SJCRH30 (cell line): Measurements from ENCODE around the gene RAB8B. TPM values are rescaled to one million over a fixed set of nuclear protein-coding genes. Genes with fewer than 3 reads are reported as not detected.
"Not testable (repeated sequence)": the region's sequence is repeated elsewhere in the genome, so short reads cannot be mapped to it uniquely, and the experiment has no call there.

Source experiments
- DNase-seq, 2 experiments: peaks; one replicate each; pipeline ENCODE4 v3.0.0-alpha.2; 2015 to 2020
- H3K27ac ChIP-seq: fragments of 250-450 bp; sonication (Bioruptor Pico); 2 replicates; pipeline ENCODE4 v1.5.1; 2020; ENCODE audit warnings: mild to moderate bottlenecking, moderate library complexity
- H3K27me3 ChIP-seq: fragments of 250-450 bp; sonication (Bioruptor Pico); 2 replicates; pipeline ENCODE4 v1.5.1; 2020; ENCODE audit warnings: mild to moderate bottlenecking, moderate library complexity
- H3K36me3 ChIP-seq: fragments of 250-450 bp; sonication (Bioruptor Pico); 2 replicates; pipeline ENCODE4 v1.5.1; 2020; ENCODE audit warnings: mild to moderate bottlenecking, moderate library complexity
- H3K4me1 ChIP-seq: fragments of 250-450 bp; sonication (Bioruptor Pico); 2 replicates; pipeline ENCODE4 v1.5.1; 2020; ENCODE audit warnings: mild to moderate bottlenecking, moderate library complexity
- H3K4me3 ChIP-seq: fragments of 250-450 bp; sonication (Bioruptor Pico); 2 replicates; pipeline ENCODE4 v1.5.1; 2020; ENCODE audit warnings: mild to moderate bottlenecking, moderate library complexity
- H3K9me3 ChIP-seq: fragments of 250-450 bp; sonication (Bioruptor Pico); replicated peaks from 2 replicates; pipeline ENCODE4 v1.5.1; 2020; ENCODE audit warnings: mild to moderate bottlenecking, moderate library complexity
- total RNA-seq: library from RNA; depleted of rRNA; stranded (reverse); fragments of >200 nt; shearing (Covaris generic); gene quantifications from 2 replicates; pipeline ENCODE4 v1.2.3, GENCODE V29; 2014

The RAB8B gene
- total RNA-seq, 1 experiment from 2014 or later, result 50.4 TPM

- Histone ChIP-seq H3K4me3 (no peak overlapping the region), H3K36me3 (no peaks in the 10 kb centered on the region), H3K4me1 (peaks cover 8% of the 10 kb centered on the region; the same call in 1 of the 2 replicates), H3K27me3 (no peaks in the 10 kb centered on the region), H3K27ac (no peak overlapping the region), H3K9me3 (no peaks in the 10 kb centered on the region)
- no peak for DNase-seq
Measured at GRCh38 chr15:63191895-63192618, 2.7 kb downstream of the RAB8B start.

- Histone ChIP-seq H3K27me3 (no peaks in the 10 kb centered on the region), H3K9me3 (no peaks in the 10 kb centered on the region), H3K4me3 (no peak overlapping the region), H3K27ac (no peak overlapping the region), H3K36me3 (no peaks in the 10 kb centered on the region), H3K4me1 (peaks cover 8% of the 10 kb centered on the region; the same call in 1 of the 2 replicates)
- no peak for DNase-seq
Measured at GRCh38 chr15:63192619-63193206, 3.3 kb downstream of the RAB8B start.

GRCh38 chr15:63194302-63194701 is 4.9 kb downstream of the RAB8B start:
- no peaks in the 10 kb centered on the region for H3K9me3 ChIP-seq
- H3K27ac ChIP-seq, result no peak overlapping the region
- no peak for DNase-seq
- H3K4me1 ChIP-seq, result peaks cover 8% of the 10 kb centered on the region
- peaks cover 2% of the 10 kb centered on the region; the same call in 1 of the 2 replicates for H3K36me3 ChIP-seq
- no peaks in the 10 kb centered on the region for H3K27me3 ChIP-seq
- H3K4me3 ChIP-seq, result no peak overlapping the region

- no peaks in the 10 kb centered on the region for H3K27me3 ChIP-seq
- no peak overlapping the region for H3K4me3 ChIP-seq
- H3K4me1 ChIP-seq, result peaks cover 8% of the 10 kb centered on the region
- peaks cover 2% of the 10 kb centered on the region; the same call in 1 of the 2 replicates for H3K36me3 ChIP-seq
- no peaks in the 10 kb centered on the region for H3K9me3 ChIP-seq
- DNase-seq, result no peak
- H3K27ac ChIP-seq, result no peak overlapping the region
Measured at GRCh38 chr15:63194880-63195568, 5.6 kb downstream of the RAB8B start.

- Histone ChIP-seq H3K36me3 (peaks cover 2% of the 10 kb centered on the region), H3K4me3 (no peak overlapping the region)
- DNase-seq, result no peak
Measured at GRCh38 chr15:63195569-63196015, 6.2 kb downstream of the RAB8B start.

GRCh38 chr15:63196842-63197241 is 7.4 kb downstream of the RAB8B start:
- Histone ChIP-seq H3K4me3 (no peak overlapping the region), H3K27ac (no peak overlapping the region), H3K27me3 (no peaks in the 10 kb centered on the region), H3K36me3 (peaks cover 2% of the 10 kb centered on the region), H3K9me3 (no peaks in the 10 kb centered on the region), H3K4me1 (peaks cover 5% of the 10 kb centered on the region)
- no peak for DNase-seq

More at GRCh38 chr15:63195569-63196015, 6.2 kb downstream of the RAB8B start:
- H3K9me3 ChIP-seq, result no peaks in the 10 kb centered on the region
- no peak overlapping the region for H3K27ac ChIP-seq
- H3K27me3 ChIP-seq, result no peaks in the 10 kb centered on the region
- peaks cover 6% of the 10 kb centered on the region for H3K4me1 ChIP-seq

GRCh38 chr15:63197626-63198025 is 8.2 kb downstream of the RAB8B start:
- Histone ChIP-seq H3K4me1 (peaks cover 5% of the 10 kb centered on the region), H3K4me3 (no peak overlapping the region), H3K9me3 (no peaks in the 10 kb centered on the region), H3K27me3 (no peaks in the 10 kb centered on the region), H3K36me3 (peaks cover 2% of the 10 kb centered on the region), H3K27ac (no peak overlapping the region)
- no peak for DNase-seq

- Histone ChIP-seq H3K27ac (no peak overlapping the region), H3K27me3 (no peaks in the 10 kb centered on the region), H3K9me3 (no peaks in the 10 kb centered on the region), H3K4me3 (no peak overlapping the region), H3K4me1 (peaks cover 5% of the 10 kb centered on the region), H3K36me3 (peaks cover 2% of the 10 kb centered on the region)
- DNase-seq, result no peak
Measured at GRCh38 chr15:63198371-63199250, 9.2 kb downstream of the RAB8B start.

- peaks cover 2% of the 10 kb centered on the region for H3K36me3 ChIP-seq
- no peaks in the 10 kb centered on the region for H3K9me3 ChIP-seq
- no peaks in the 10 kb centered on the region for H3K27me3 ChIP-seq
- H3K27ac ChIP-seq, result no peak overlapping the region
- no peak for DNase-seq
- peaks cover 5% of the 10 kb centered on the region for H3K4me1 ChIP-seq
- no peak overlapping the region for H3K4me3 ChIP-seq
Measured at GRCh38 chr15:63200464-63201249, 11.3 kb downstream of the RAB8B start.

GRCh38 chr15:63202861-63203260 is 13.5 kb downstream of the RAB8B start:
- DNase-seq, result no peak
- H3K9me3 ChIP-seq, result no peaks in the 10 kb centered on the region
- H3K27ac ChIP-seq, result no peak overlapping the region
- H3K36me3 ChIP-seq, result peaks cover 2% of the 10 kb centered on the region
- no peak overlapping the region for H3K4me3 ChIP-seq
- no peaks in the 10 kb centered on the region for H3K27me3 ChIP-seq
- H3K4me1 ChIP-seq, result peaks cover 5% of the 10 kb centered on the region

GRCh38 chr15:63203451-63204090 is 14.2 kb downstream of the RAB8B start:
- no peaks in the 10 kb centered on the region for H3K27me3 ChIP-seq

GRCh38 chr15:63206079-63206478 is 16.7 kb downstream of the RAB8B start:
- no peak for DNase-seq
- Histone ChIP-seq H3K36me3 (no peaks in the 10 kb centered on the region), H3K27me3 (no peaks in the 10 kb centered on the region), H3K27ac (no peak overlapping the region), H3K4me1 (no peaks in the 10 kb centered on the region; the same call in 1 of the 2 replicates), H3K9me3 (no peaks in the 10 kb centered on the region), H3K4me3 (no peak overlapping the region)

More at GRCh38 chr15:63203451-63204090, 14.2 kb downstream of the RAB8B start:
- H3K27ac ChIP-seq, result no peak overlapping the region
- H3K4me1 ChIP-seq, result peaks cover 5% of the 10 kb centered on the region
- peaks cover 2% of the 10 kb centered on the region for H3K36me3 ChIP-seq
- H3K4me3 ChIP-seq, result no peak overlapping the region
- no peaks in the 10 kb centered on the region for H3K9me3 ChIP-seq
- DNase-seq, result no peak

GRCh38 chr15:63208824-63209223 is 19.4 kb downstream of the RAB8B start:
- not testable (repeated sequence) for H3K4me1 ChIP-seq, H3K9me3 ChIP-seq, DNase-seq, H3K4me3 ChIP-seq, H3K36me3 ChIP-seq, H3K27me3 ChIP-seq, H3K27ac ChIP-seq
